SU-DHL-6 (cell line): ENCODE data around the gene KIF13A.

Experiments used
- CTCF ChIP-seq: fragments of 200-600 bp; sonication (generic); IDR thresholded peaks from one replicate; pipeline ENCODE4 v1.5.1; 2017; ENCODE audit warnings: antibody characterized with exemption, mild to moderate bottlenecking, low read length, moderate library complexity; ENCODE audit not compliant: insufficient read depth, poor library complexity, severe bottlenecking
- EZH2phosphoT487 ChIP-seq: fragments of 200-600 bp; sonication (generic), shearing (Covaris generic); conservative IDR thresholded peaks from 2 replicates; pipeline ENCODE4 v1.6.1; 2018; ENCODE audit warnings: mild to moderate bottlenecking, antibody characterized with exemption, low read length, moderate library complexity, mixed read lengths

- TF ChIP-seq CTCF (no peak), EZH2phosphoT487 (no peak)
These were observed 229.3 kb downstream of the KIF13A start for GRCh38 chr6:17758119-17758518.
